ENCODE data around the gene CNTN3. TPM values are rescaled to one million over a fixed set of nuclear protein-coding genes. Genes with fewer than 3 reads are reported as not detected.

Gene CNTN3
- total RNA-seq, 3 donors from 2014 or later = 3.6 to 12.2 (median 3.7) TPM

DNA sequence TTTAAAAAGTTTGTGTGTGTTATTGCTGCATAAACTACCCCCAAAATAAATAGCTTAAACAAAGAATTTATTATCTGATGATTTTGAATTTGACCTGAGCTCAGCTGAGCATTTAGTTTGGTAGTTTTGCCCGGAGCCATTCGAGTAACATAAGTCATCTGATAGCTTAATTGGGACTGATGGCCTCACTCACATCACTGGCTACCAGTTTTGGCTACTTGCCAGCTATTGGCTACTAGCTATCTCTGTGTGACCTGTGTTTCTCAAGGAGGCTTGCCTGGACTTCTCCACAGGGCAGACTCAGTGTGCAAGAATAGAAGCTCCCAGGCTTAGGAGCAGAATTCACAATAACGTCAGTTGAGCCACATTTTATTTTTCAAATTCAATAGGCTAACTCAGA lies 9.0 kb downstream of the CNTN3 start:
- TF ChIP-seq, protein P1, sequence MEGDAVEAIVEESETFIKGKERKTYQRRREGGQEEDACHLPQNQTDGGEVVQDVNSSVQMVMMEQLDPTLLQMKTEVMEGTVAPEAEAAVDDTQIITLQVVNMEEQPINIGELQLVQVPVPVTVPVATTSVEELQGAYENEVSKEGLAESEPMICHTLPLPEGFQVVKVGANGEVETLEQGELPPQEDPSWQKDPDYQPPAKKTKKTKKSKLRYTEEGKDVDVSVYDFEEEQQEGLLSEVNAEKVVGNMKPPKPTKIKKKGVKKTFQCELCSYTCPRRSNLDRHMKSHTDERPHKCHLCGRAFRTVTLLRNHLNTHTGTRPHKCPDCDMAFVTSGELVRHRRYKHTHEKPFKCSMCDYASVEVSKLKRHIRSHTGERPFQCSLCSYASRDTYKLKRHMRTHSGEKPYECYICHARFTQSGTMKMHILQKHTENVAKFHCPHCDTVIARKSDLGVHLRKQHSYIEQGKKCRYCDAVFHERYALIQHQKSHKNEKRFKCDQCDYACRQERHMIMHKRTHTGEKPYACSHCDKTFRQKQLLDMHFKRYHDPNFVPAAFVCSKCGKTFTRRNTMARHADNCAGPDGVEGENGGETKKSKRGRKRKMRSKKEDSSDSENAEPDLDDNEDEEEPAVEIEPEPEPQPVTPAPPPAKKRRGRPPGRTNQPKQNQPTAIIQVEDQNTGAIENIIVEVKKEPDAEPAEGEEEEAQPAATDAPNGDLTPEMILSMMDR (IDR thresholded peaks at IDR 0.05) = no peak
- TF ChIP-seq POLR2A (IDR thresholded peaks at IDR 0.05) (no peak), POLR2AphosphoS5 (IDR thresholded peaks at IDR 0.05) (no peak)
- Histone ChIP-seq H3K9me3 (no peaks in the 10 kb centered on the region), H3K27ac (no peak overlapping the region), H3K4me1 (no peaks in the 10 kb centered on the region), H3K4me3 (no peak overlapping the region), H3K27me3 (no peaks in the 10 kb centered on the region), H3K36me3 (no peaks in the 10 kb centered on the region)
- intact Hi-C loops (cut with DNase I; ENCODE audit: low total_unique reads) = no loop called here
- no peak for DNase-seq (ENCODE audit: low spot score in 2 of 2)

DNA sequence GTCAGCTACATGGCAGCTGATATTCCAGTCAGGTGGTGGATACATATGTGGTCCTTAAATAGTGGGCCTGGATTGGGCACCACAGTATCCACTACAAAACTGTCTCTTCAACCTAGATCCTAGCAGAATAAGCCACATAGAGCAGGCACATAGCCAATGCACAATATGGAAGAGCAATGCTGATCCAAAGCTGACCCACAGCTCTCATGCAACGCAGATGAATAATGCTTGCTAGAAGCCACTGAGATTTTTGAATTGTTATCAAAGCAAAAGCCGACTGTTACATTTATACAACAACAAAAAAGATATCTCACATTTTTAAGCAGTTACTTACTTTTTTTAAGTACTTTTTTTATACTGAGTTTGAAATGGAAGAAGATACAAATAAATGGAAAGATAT lies 11.2 kb downstream of the CNTN3 start:
- no peak for DNase-seq (ENCODE audit: low spot score in 2 of 2)
- Histone ChIP-seq H3K4me1 (no peaks in the 10 kb centered on the region), H3K27ac (no peak overlapping the region), H3K4me3 (no peak overlapping the region), H3K36me3 (no peaks in the 10 kb centered on the region), H3K27me3 (no peaks in the 10 kb centered on the region), H3K9me3 (no peaks in the 10 kb centered on the region)
- intact Hi-C loops (cut with DNase I; ENCODE audit: low total_unique reads) = no loop called here
- TF ChIP-seq POLR2AphosphoS5 (IDR thresholded peaks at IDR 0.05) (no peak), POLR2A (IDR thresholded peaks at IDR 0.05) (no peak)
- TF ChIP-seq, protein P1 (IDR thresholded peaks at IDR 0.05) = no peak

- Histone ChIP-seq H3K27me3 (no peaks in the 10 kb centered on the region), H3K27ac (no peak overlapping the region), H3K9me3 (no peaks in the 10 kb centered on the region), H3K4me3 (no peak overlapping the region), H3K36me3 (no peaks in the 10 kb centered on the region), H3K4me1 (no peaks in the 10 kb centered on the region)
- TF ChIP-seq POLR2A (IDR thresholded peaks at IDR 0.05) (no peak), POLR2AphosphoS5 (IDR thresholded peaks at IDR 0.05) (no peak)
- TF ChIP-seq, protein P1 (IDR thresholded peaks at IDR 0.05) = no peak
- DNase-seq (ENCODE audit: low spot score in 2 of 2) = no peak
- intact Hi-C loops (cut with DNase I; ENCODE audit: low total_unique reads) = no loop called here
Measured at GRCh38 chr3:74602471-74602870, 12.0 kb downstream of the CNTN3 start.

DNA sequence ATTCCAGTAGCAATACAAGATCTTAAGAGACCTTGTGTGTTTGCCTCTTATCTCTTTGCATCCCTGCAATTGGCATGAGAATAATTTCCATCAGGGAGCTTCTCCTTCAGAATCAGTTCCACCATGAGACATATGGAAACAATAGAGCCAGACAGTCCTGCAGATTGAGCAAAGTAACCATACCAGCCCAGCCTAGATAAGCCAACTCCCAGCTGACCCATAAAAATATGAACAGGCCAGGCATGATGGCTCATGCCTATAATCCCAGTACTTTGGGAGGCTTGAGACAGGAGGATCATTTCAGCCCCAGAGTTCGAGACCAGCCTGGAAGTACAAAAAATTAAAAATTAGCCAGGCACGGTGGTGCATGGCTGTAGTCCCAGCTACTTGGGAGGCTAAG lies 12.7 kb downstream of the CNTN3 start:
- no peak overlapping the region for H3K27ac ChIP-seq
- DNase-seq (ENCODE audit: low spot score in 2 of 2) = no peak
- no peaks in the 10 kb centered on the region for H3K27me3 ChIP-seq
- intact Hi-C loops (cut with DNase I; ENCODE audit: low total_unique reads) = no loop called here
- no peaks in the 10 kb centered on the region for H3K9me3 ChIP-seq
- no peaks in the 10 kb centered on the region for H3K4me1 ChIP-seq
- no peak overlapping the region for H3K4me3 ChIP-seq
- TF ChIP-seq POLR2A (IDR thresholded peaks at IDR 0.05) (no peak), POLR2AphosphoS5 (IDR thresholded peaks at IDR 0.05) (no peak)
- TF ChIP-seq, protein P1 (IDR thresholded peaks at IDR 0.05) = no peak
- H3K36me3 ChIP-seq = no peaks in the 10 kb centered on the region

DNA sequence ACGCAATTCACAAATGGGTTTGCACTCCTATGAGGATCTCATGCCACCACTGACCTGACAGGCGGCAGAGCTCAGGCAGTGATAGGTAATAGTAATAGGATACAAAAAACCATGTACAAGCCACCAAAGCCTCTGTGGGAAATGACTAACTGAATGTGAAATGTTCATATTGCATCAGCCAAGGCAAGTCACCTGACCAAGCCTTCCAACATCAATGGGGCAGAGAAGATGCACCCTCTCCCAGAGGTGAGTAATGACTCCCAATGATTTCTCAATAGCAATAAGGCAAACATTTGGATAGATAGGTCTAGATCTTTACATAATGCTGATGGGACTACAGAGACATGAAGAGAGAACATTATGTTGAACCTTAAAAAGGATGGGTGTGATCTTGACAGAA lies 14.9 kb downstream of the CNTN3 start:
- TF ChIP-seq POLR2A (IDR thresholded peaks at IDR 0.05) (no peak), POLR2AphosphoS5 (IDR thresholded peaks at IDR 0.05) (no peak)
- TF ChIP-seq, protein P1 (IDR thresholded peaks at IDR 0.05) = no peak
- Histone ChIP-seq H3K4me3 (no peak overlapping the region), H3K36me3 (no peaks in the 10 kb centered on the region), H3K4me1 (no peaks in the 10 kb centered on the region), H3K27ac (no peak overlapping the region), H3K9me3 (no peaks in the 10 kb centered on the region), H3K27me3 (no peaks in the 10 kb centered on the region)
- no peak for DNase-seq (ENCODE audit: low spot score in 2 of 2)
- intact Hi-C loops (cut with DNase I; ENCODE audit: low total_unique reads) = no loop called here
